Motor neuron (in vitro differentiated cells): Measurements from ENCODE around the gene SLC35D3. TPM values are rescaled to one million over a fixed set of nuclear protein-coding genes. Genes with fewer than 3 reads are reported as not detected.
"Not testable (repeated sequence)": the region's sequence is repeated elsewhere in the genome, so short reads cannot be mapped to it uniquely, and the experiment has no call there.

Experiments
- ATAC-seq, 8 experiments: fragments of 200-7000 bp; cut with Tn5 transposase; replicated peaks in 6 of 8; 2 replicates each; pipeline ENCODE4 v1.8.0; 2021; ENCODE audit warnings: mild to moderate bottlenecking in 8 of 8, moderate library complexity in 8 of 8
- H3K27ac ChIP-seq, 2 donors: fragments of 250-450 bp; sonication (Bioruptor Pico); 2 replicates each; pipeline ENCODE4 v1.9.0; 2021; ENCODE audit warnings: antibody characterized with exemption in 2 of 2, mild to moderate bottlenecking in 2 of 2, moderate library complexity in 1 of 2
- H3K4me1 ChIP-seq, 2 donors: fragments of 250-450 bp; sonication (Bioruptor Pico); replicated peaks in 1 of 2; 2 replicates each; pipeline ENCODE4 v1.6.1; 2021; ENCODE audit warnings: antibody characterized with exemption in 2 of 2, mild to moderate bottlenecking in 2 of 2, moderate library complexity in 1 of 2
- H3K4me3 ChIP-seq, 5 donors: fragments of 250-450 bp; sonication (Bioruptor Pico); 2 replicates each; pipeline ENCODE4 v1.9.0; 2021; ENCODE audit warnings: antibody characterized with exemption in 5 of 5, mild to moderate bottlenecking in 5 of 5, moderate library complexity in 4 of 5
- WGBS, 10 experiments: fragments of 450-650 bp; shearing (Covaris generic); methylation state at CpG; one replicate each; pipeline ENCODE4 v1.0.0; 2022; 5-methylcytosine and 5-hydroxymethylcytosine counted together
- in situ Hi-C, 9 experiments: fragments of 400-800 bp; cut with MboI; loops; one replicate each; pipeline ENCODE4 v1.15.0; 2021; ENCODE audit warnings: low sequenced_read_pairs in 9 of 9, low pct_unique_long_range_greater_than_20kb in 2 of 9; ENCODE audit not compliant: unreplicated experiment in 9 of 9
- total RNA-seq, 8 experiments: library from RNA; unstranded; fragments of 300-600 nt; gene quantifications; 2 replicates each; pipeline versions ENCODE4 v1.2.3 to v1.2.4, GENCODE V29; 2022

SLC35D3 gene
- total RNA-seq, 8 experiments from 2014 or later = 0.17 to 0.67 (median 0.52) TPM; not detected in 5

- no peak for ATAC-seq
- Histone ChIP-seq H3K4me1 (peaks cover 5 to 16% of the 10 kb centered on the region in 2 donors), H3K4me3 (no peak overlapping the region), H3K27ac (no peak overlapping the region)
- in situ Hi-C loops = no loop called here
- 0 to 100% (median 89%) methylated on average over 1 to 3 of the region's 3 CpGs; no CpG with 5 or more reads in 2 of the 10 experiments for WGBS, 10 experiments
These were observed 38.7 kb downstream of the SLC35D3 start for GRCh38 chr6:136960781-136961180.

GRCh38 chr6:136961848-136962247 lies 39.7 kb downstream of the SLC35D3 start:
- in situ Hi-C loops = no loop called here
- peaks cover 5 to 13% of the 10 kb centered on the region in 2 donors for H3K4me1 ChIP-seq
- H3K4me3 ChIP-seq = no peak overlapping the region
- 50 to 100% (median 94%) methylated on average over 1 to 5 of the region's 5 CpGs; no CpG with 5 or more reads in 1 of the 10 experiments for WGBS, 10 experiments
- no peak for ATAC-seq
- H3K27ac ChIP-seq = no peak overlapping the region

GRCh38 chr6:136962661-136963060 lies 40.6 kb downstream of the SLC35D3 start:
- 0 to 83% (median 33%) methylated on average over 1 to 4 of the region's 4 CpGs; no CpG with 5 or more reads in 1 of the 10 experiments for WGBS, 10 experiments
- in situ Hi-C loops = no loop called here
- Histone ChIP-seq H3K4me1 (peaks cover 5 to 7% of the 10 kb centered on the region in 2 donors), H3K27ac (no peak overlapping the region), H3K4me3 (no peak overlapping the region)
- ATAC-seq = peak in 4 of 8 experiments; percentile 33 to 66 (median 46)

DNA sequence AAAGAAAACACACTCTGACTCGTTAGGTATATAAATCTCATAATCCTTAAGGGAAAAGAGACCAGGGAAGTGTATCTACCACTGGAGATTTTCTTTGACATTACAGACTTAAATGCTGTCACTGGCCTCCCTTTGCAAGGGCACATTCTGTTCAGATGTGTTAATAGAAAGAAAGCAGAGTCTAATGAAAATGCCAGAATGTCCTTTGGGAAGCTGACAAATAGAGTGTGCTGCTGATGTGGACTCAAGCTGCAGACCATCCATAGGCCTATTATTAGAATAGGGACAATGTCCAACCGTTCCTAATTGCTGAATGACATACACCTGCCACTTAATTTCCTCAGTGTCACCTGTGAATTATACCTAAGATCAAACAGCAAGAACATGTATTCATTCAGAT lies 41.2 kb downstream of the SLC35D3 start:
- H3K4me1 ChIP-seq = peaks cover 5 to 7% of the 10 kb centered on the region in 2 donors
- no peak for ATAC-seq
- in situ Hi-C loops = no loop called here
- H3K27ac ChIP-seq = no peak overlapping the region
- WGBS, 10 experiments = 0 to 100% (median 46%) methylated on average over 1 to 2 of the region's 2 CpGs; no CpG with 5 or more reads in 3 of the 10 experiments
- no peak overlapping the region for H3K4me3 ChIP-seq

DNA sequence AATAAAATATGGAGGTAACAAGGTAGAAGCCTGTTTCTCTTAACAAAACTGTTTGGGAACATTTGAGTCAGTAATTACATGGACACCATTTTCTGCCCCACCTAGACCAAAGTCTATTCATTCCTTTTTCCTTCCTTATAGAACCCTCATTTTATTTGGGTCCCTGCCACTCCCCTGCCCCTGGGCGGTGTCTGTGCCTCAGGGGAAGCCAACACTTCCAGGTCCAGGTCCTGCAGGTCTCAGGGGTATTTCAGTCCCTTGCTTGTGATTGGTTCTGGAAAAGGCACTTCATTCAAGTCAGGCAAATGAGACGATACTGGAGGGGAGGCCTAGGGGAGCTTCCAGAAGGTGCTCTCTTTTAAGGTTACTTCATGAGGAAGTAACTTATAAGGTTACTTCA lies 42.3 kb downstream of the SLC35D3 start:
- 50 to 100% (median 80%) methylated on average over 1 to 2 of the region's 2 CpGs; no CpG with 5 or more reads in 4 of the 10 experiments for WGBS, 10 experiments
- no peak for ATAC-seq
- no peak overlapping the region for H3K4me3 ChIP-seq
- peaks cover 5 to 6% of the 10 kb centered on the region in 2 donors for H3K4me1 ChIP-seq
- in situ Hi-C loops = no loop called here
- H3K27ac ChIP-seq = no peak overlapping the region

DNA sequence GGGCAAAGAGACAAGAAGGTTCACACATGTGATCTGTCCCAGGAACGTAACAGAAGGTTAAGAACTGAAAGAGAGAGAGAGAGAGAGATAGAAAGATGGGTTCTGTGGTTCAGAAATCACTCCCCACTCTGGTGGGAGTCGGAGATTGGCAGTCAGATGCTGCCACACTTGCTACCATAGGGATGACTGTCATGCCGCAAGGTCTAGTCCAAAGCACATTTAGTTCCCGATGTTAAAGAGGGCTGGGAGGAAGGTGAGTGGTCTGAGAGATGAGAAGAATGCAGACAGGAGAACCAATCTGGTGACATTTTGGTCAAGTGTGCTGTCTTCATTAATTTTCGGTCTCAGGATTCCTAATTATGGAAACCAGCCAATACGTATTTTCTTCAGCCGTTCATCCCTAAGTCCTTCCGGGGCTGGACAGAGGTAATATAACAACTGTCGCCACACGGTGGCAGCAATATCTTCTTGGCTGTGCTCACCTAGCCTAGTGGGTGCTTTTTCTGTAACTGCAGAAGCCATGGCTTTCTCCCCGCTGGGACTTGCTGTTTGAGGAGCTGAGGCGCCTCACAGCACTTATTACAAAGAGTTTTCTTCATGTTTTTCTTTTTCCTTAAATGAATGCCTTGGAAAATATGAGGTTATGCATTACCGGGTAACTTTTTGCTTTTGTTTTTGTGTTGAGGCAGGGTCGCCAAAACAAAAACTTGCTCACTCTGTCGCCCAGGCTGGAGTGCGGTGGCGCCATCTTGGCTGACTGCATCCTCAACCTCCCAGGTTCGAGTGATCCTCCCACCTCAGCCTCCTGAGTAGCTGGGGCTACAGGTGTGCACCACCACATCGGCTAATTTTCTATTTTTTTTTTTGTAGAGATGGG lies 46.0 kb downstream of the SLC35D3 start:
- Histone ChIP-seq H3K27ac (no peak overlapping the region), H3K4me1 (peaks cover 0 to 5% of the 10 kb centered on the region in 2 donors), H3K4me3 (no peak overlapping the region)
- 20 to 89% (median 70%) methylated on average over 2 to 12 of the region's 19 CpGs; no CpG with 5 or more reads in 1 of the 10 experiments for WGBS, 10 experiments
- in situ Hi-C loops = no loop called here
- ATAC-seq = peak in 7 of 8 experiments; percentile 44 to 99 (median 85)

DNA sequence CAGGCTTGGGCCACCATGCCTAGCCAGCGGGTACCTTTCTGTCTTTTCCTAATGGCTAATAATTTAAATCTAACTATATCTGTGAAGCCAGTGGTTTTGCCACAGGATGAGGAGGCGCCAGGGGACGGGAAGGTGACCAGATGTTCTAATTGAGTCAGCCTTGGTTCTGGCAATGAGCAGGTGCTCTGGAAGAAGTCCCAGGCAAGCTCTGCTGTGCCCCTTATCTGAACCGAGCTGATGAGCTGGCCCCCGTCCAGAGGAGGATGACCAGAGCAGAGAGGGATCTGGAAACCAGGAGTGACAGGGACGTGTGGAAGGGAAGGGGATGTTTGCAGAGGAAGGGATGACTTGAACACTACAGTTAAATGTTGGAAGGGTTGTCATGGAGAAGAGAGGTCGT lies 46.7 kb downstream of the SLC35D3 start:
- H3K4me3 ChIP-seq = no peak overlapping the region
- no peaks in the 10 kb centered on the region for H3K4me1 ChIP-seq
- no peak overlapping the region for H3K27ac ChIP-seq
- WGBS, 10 experiments = 33 to 94% (median 84%) methylated on average over 1 to 7 of the region's 7 CpGs; no CpG with 5 or more reads in 1 of the 10 experiments
- in situ Hi-C loops = no loop called here
- peak in 1 of 8 experiments; percentile 53 for ATAC-seq

DNA sequence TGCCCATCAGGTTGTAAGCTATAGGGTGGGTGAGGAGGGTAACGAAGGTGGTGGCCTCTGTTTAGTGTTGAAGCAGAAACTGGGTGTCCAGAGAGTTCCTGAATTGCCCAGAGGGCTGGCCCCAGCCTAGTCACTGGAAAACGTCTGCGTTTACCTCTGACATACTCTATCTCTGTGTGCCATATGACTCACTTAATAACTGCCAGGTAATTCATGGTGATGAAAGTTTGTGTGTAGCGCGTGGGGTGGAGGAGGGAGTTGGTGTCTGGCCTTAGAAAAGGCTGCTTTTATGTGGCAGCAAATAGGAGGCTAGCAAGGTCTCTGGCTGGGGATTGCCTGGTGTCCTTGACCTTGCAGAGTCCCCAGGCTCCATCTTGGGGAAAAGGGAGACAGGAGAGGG lies 47.3 kb downstream of the SLC35D3 start:
- Histone ChIP-seq H3K4me3 (no peak overlapping the region), H3K4me1 (no peaks in the 10 kb centered on the region), H3K27ac (no peak overlapping the region)
- no peak for ATAC-seq
- in situ Hi-C loops = no loop called here
- WGBS, 10 experiments = 17 to 83% (median 50%) methylated on average over 1 to 4 of the region's 5 CpGs; no CpG with 5 or more reads in 6 of the 10 experiments

DNA sequence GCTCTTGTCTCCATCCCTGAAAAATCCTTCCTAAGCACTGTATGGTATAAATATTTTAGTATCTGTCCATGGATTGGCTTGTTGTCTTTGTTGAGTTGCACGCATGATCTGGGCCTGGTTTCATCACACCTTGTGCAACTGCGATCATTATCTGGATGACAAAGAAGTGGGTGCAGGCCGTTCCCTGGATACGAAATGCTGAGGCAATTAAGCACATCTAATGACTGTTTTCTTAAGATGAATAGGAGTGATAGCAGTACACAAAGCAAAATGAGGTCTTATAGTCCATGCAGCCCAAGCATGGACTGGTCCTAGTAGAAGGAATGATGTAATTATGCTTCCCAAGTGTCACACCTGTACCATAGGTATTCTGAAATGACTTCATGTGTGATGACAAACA lies 47.8 kb downstream of the SLC35D3 start:
- no peaks in the 10 kb centered on the region for H3K4me1 ChIP-seq
- no peak overlapping the region for H3K4me3 ChIP-seq
- no peak overlapping the region for H3K27ac ChIP-seq
- 70 to 100% (median 90%) methylated on average over 2 to 4 of the region's 4 CpGs; no CpG with 5 or more reads in 3 of the 10 experiments for WGBS, 10 experiments
- in situ Hi-C loops = no loop called here
- peak in 1 of 8 experiments; percentile 63 for ATAC-seq

DNA sequence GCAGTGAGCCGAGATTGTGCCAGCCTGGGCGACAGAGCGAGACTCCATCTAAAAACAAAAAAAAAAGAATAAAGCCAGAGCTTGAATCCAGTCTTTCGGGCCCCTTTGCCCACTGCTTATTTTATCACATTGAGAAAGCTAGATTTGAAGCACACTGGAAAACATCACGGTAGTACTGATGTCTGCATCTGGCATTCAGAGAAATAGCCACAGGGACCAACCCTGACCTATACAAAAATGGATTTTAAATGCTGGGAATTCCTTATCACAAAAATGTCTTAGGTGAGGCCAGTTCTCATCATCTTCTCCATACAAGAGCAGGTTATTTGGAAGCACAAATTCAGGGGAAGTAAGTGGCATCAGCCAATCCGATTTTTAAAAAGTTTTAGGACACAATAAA lies 49.5 kb downstream of the SLC35D3 start:
- H3K4me3 ChIP-seq = no peak overlapping the region
- no peak overlapping the region for H3K27ac ChIP-seq
- WGBS, 10 experiments = 60 to 100% (median 83%) methylated on average over 1 to 6 of the region's 6 CpGs
- no peaks in the 10 kb centered on the region for H3K4me1 ChIP-seq
- in situ Hi-C loops = no loop called here
- ATAC-seq = no peak

DNA sequence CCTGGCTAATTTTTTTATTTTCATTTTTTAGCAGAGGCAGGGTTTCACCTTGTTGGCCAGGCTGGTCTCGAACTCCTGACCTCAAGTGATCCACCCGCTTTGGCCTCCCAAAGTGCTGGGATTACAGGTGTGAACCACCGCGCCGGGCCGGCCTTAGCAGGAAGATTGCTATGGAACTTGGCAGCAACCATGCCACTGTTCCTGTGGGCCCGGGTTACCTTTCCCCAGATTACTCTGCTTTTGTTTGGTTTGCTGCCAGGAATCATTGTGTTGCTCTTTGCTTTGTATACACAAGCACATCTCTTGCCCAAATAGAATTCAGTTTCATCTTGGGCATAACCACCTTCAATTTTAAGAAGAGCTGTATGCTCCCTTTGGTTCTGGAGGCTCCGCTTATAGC lies 51.7 kb downstream of the SLC35D3 start:
- H3K4me1 ChIP-seq, ATAC-seq, H3K4me3 ChIP-seq, in situ Hi-C loops, H3K27ac ChIP-seq: not testable (repeated sequence)
- 80 to 100% (median 90%) methylated on average over 1 to 5 of the region's 8 CpGs; no CpG with 5 or more reads in 3 of the 10 experiments for WGBS, 10 experiments
